Uterus (tissue), 4 donors: Measurements from ENCODE around the gene ESPN. TPM values are rescaled to one million over a fixed set of nuclear protein-coding genes. Genes with fewer than 3 reads are reported as not detected.
"Not testable (repeated sequence)": the region's sequence is repeated elsewhere in the genome, so short reads cannot be mapped to it uniquely, and the experiment has no call there.

Experiments
- DNase-seq, 2 donors: peaks; one replicate each; pipeline ENCODE4 v3.0.0-alpha.2; 2019 to 2020
- H3K27ac ChIP-seq, 2 donors: fragments of 200-600 bp; sonication (generic); 1 replicate in 1 of 2; 2 replicates in 1 of 2; pipeline ENCODE4 v1.5.1; 2016 to 2018
- H3K27me3 ChIP-seq, 2 donors: fragments of 200-600 bp; sonication (generic); one replicate each; pipeline ENCODE4 v1.5.1; 2018 to 2019; ENCODE audit warnings: control low read depth in 1 of 2
- H3K36me3 ChIP-seq, 2 donors: fragments of 200-600 bp; sonication (generic); one replicate each; pipeline ENCODE4 v1.5.1; 2019; ENCODE audit warnings: control low read depth in 1 of 2
- H3K4me1 ChIP-seq, 2 donors: fragments of 200-600 bp; sonication (generic); one replicate each; pipeline ENCODE4 v1.5.1; 2018 to 2019; ENCODE audit warnings: control low read depth in 1 of 2
- H3K4me3 ChIP-seq, 2 donors: fragments of 200-600 bp; sonication (generic); 1 replicate in 1 of 2; 2 replicates in 1 of 2; pipeline ENCODE4 v1.5.1; 2018 to 2019; ENCODE audit warnings: mild to moderate bottlenecking in 1 of 2
- H3K9me3 ChIP-seq, 2 donors: fragments of 200-600 bp; sonication (generic); one replicate each; pipeline ENCODE4 v1.5.1; 2019; ENCODE audit warnings: control low read depth in 1 of 2
- CTCF ChIP-seq, 4 experiments: fragments of 200-600 bp in 2 of 4; fragments of 450-650 bp in 2 of 4; sonication (generic) in 2 of 4; IDR thresholded peaks; one replicate each; pipeline ENCODE4 v1.5.1; 2016 to 2019; ENCODE audit warnings: antibody characterized with exemption in 4 of 4, mild to moderate bottlenecking in 2 of 4, moderate library complexity in 1 of 4
- POLR2A ChIP-seq, 2 donors: fragments of 450-650 bp; IDR thresholded peaks; one replicate each; pipeline ENCODE4 v1.6.1; 2016; ENCODE audit warnings: antibody characterized with exemption in 2 of 2, mild to moderate bottlenecking in 1 of 2, moderate library complexity in 1 of 2
- intact Hi-C: fragments of 100-400 bp; cut with DNase I; formaldehyde crosslinking; loops from one replicate; pipeline ENCODE4 v1.15.1; 2023; ENCODE audit warnings: low total_unique reads
- total RNA-seq, 4 donors: library from RNA; depleted of rRNA in 3 of 4; stranded (reverse); fragments of >200 nt in 3 of 4; gene quantifications; one replicate each; pipeline versions ENCODE4 v1.1.0 to v1.2.4, GENCODE V29; 2014 to 2023
- donor health status: DM: yes; HTN: yes; CAD: no.

Gene ESPN
- total RNA-seq, 4 donors from 2014 or later: 0.58 to 2.5 TPM; not detected in 2

DNA sequence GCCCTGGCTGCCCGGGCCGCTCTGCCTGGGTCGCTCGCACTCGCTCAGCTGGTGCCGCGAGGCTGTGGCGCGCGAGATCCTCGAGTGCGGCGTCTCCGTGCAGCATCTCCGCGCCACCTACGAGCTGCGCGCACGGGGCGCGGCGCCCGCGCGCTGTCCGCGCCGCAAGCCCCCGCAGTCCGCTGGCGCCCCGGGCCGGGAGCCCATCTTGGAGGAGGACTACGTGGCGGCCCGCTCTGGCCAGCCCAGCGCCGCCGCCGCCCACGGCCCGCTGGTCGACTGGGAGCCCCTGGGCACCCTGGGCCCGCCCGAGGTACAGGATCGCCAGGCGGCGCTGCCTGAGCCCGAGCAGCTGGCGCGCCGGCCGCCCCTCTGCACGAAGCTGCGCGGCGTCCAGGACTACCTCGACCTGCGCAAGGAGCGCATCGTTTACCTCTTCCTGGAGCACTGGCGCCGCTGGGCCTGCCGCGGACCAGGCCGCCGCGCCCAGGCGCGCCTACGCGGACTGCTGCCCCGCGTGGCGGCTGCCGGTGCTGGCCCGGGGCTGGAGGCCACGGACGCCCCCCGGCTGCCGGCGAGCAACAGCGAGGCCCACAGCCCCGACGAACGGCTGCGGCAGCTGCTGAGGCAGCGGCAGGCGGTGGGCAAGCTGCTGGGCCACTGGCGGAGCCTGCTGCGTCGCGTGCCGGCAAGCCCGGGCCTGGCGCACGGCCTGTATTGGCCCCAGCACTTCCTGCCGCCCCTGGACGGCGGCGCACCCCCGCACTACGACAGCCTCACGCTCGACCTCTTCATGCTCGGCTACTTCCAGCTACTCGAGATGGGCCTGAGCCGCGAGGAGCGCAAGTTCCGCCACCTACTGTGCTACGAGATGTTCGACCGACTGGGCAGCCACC is 30.5 kb downstream of the ESPN start:
- H3K4me3 ChIP-seq: no peak overlapping the region
- no peaks in the 10 kb centered on the region for H3K9me3 ChIP-seq
- H3K4me1 ChIP-seq: peaks cover 0 to 11% of the 10 kb centered on the region in 2 donors
- no peaks in the 10 kb centered on the region for H3K36me3 ChIP-seq
- intact Hi-C loops: no loop called here
- H3K27me3 ChIP-seq: peaks cover 0 to 14% of the 10 kb centered on the region in 2 donors
- no peak for TF ChIP-seq POLR2A (IDR thresholded peaks at IDR 0.05)
- TF ChIP-seq CTCF (IDR thresholded peaks at IDR 0.05): no peak
- no peak for DNase-seq
- H3K27ac ChIP-seq: no peak overlapping the region

GRCh38 chr1:6455752-6456520 is 31.4 kb downstream of the ESPN start:
- H3K36me3 ChIP-seq, intact Hi-C loops, H3K9me3 ChIP-seq, DNase-seq, H3K27me3 ChIP-seq, H3K4me3 ChIP-seq, H3K27ac ChIP-seq: not testable (repeated sequence)
- peaks cover 0 to 16% of the 10 kb centered on the region in 2 donors for H3K4me1 ChIP-seq

- TF ChIP-seq POLR2A (IDR thresholded peaks at IDR 0.05): no peak
- TF ChIP-seq CTCF (IDR thresholded peaks at IDR 0.05): no peak
- no peak for DNase-seq
- Histone ChIP-seq H3K9me3 (no peaks in the 10 kb centered on the region), H3K27ac (no peak overlapping the region), H3K27me3 (peaks cover 0 to 4% of the 10 kb centered on the region in 2 donors), H3K36me3 (no peaks in the 10 kb centered on the region), H3K4me3 (no peak overlapping the region), H3K4me1 (peaks cover 0 to 16% of the 10 kb centered on the region in 2 donors)
- intact Hi-C loops: no loop called here
Observed at GRCh38 chr1:6456800-6457466, 32.4 kb downstream of the ESPN start.

DNA sequence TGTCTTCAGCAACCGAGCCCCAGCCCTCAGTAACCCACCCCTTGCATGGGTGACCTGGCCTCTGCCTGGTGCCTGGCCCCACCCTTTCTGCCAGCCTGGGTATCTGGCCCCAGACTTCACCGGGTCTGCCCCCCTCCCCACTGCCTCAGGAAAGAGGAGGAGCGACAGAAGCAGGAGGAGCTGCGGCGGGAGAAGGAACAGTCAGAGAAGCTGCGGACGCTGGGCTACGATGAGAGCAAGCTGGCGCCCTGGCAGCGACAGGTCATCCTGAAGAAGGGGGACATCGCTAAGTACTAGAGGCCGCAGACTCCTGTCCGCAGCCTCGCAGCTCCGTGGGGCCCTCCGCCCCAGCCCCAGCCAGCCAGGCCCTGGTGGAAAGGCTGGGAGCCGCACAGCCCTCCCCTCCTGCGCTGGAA is 35.3 kb downstream of the ESPN start:
- H3K4me3 ChIP-seq: no peak overlapping the region
- DNase-seq: no peak

More for the DNA sequence above, 35.3 kb downstream of the ESPN start:
- intact Hi-C loops: no loop called here
- TF ChIP-seq POLR2A (IDR thresholded peaks at IDR 0.05): no peak
- TF ChIP-seq CTCF (IDR thresholded peaks at IDR 0.05): no peak
- Histone ChIP-seq H3K4me1 (peaks cover 0 to 12% of the 10 kb centered on the region in 2 donors), H3K9me3 (no peaks in the 10 kb centered on the region), H3K27ac (no peak overlapping the region), H3K27me3 (no peaks in the 10 kb centered on the region), H3K36me3 (no peaks in the 10 kb centered on the region)
